GM12878 (cell line): ENCODE results near the gene SELENOK. TPM values are rescaled to one million over a fixed set of nuclear protein-coding genes. Genes with fewer than 3 reads are reported as not detected.

ENCODE experiments used
- DPF2 ChIP-seq: fragments of 450-650 bp; IDR thresholded peaks from 2 replicates; pipeline ENCODE4 v1.6.1; 2017; ENCODE audit warnings: mild to moderate bottlenecking
- EGR1 ChIP-seq, 2 experiments: IDR thresholded peaks; 1 replicate in 1 of 2; 2 replicates in 1 of 2; pipeline ENCODE4 v1.6.1; 2011 to 2012; ENCODE audit warnings: low read depth in 2 of 2, low read length in 2 of 2, borderline replicate concordance in 1 of 2, mild to moderate bottlenecking in 1 of 2, moderate library complexity in 1 of 2
- GATAD2B ChIP-seq: fragments of 450-650 bp; conservative IDR thresholded peaks from 2 replicates; pipeline ENCODE4 v1.6.1; 2017; ENCODE audit warnings: low read depth, mild to moderate bottlenecking, moderate library complexity
- HCFC1 ChIP-seq: fragments of 150-350 bp; IDR thresholded peaks from 2 replicates; pipeline ENCODE4 v1.6.1; 2014; ENCODE audit warnings: low read length
- HDAC2 ChIP-seq: fragments of 200-600 bp; sonication (generic); IDR thresholded peaks from 2 replicates; pipeline ENCODE4 v1.6.1; 2017
- HDGF ChIP-seq: fragments of 450-650 bp; IDR thresholded peaks from 2 replicates; pipeline ENCODE4 v1.6.1; 2016; ENCODE audit warnings: antibody characterized with exemption
- IKZF1 ChIP-seq: fragments of 450-650 bp; conservative IDR thresholded peaks from 2 replicates; pipeline ENCODE4 v1.6.1; 2017; ENCODE audit warnings: antibody characterized with exemption, mild to moderate bottlenecking
- LARP7 ChIP-seq: fragments of 450-650 bp; IDR thresholded peaks from 2 replicates; pipeline ENCODE4 v1.6.1; 2017; ENCODE audit warnings: mild to moderate bottlenecking
- PBX3 ChIP-seq: IDR thresholded peaks from 2 replicates; pipeline ENCODE4 v1.6.1; 2011; ENCODE audit warnings: mild to moderate bottlenecking, low read depth, low read length, moderate library complexity; ENCODE audit not compliant: insufficient replicate concordance
- PKNOX1 ChIP-seq: fragments of 450-650 bp; IDR thresholded peaks from 2 replicates; pipeline ENCODE4 v1.6.1; 2016; ENCODE audit warnings: mild to moderate bottlenecking
- POLR2AphosphoS2 ChIP-seq: IDR thresholded peaks from 2 replicates; pipeline ENCODE4 v1.6.1; 2011; ENCODE audit warnings: low read depth, mild to moderate bottlenecking, low read length, improper control_type of control experiment, moderate library complexity
- POLR2AphosphoS5 ChIP-seq: IDR thresholded peaks from 2 replicates; pipeline ENCODE4 v1.6.1; 2011; ENCODE audit warnings: mild to moderate bottlenecking, low read length, inconsistent platforms
- RCOR1 ChIP-seq: conservative IDR thresholded peaks from 2 replicates; pipeline ENCODE4 v1.6.1; 2012; ENCODE audit warnings: low read depth, low read length, improper control_type of control experiment
- REST ChIP-seq: IDR thresholded peaks from 2 replicates; pipeline ENCODE4 v1.6.1; 2012; ENCODE audit warnings: mild to moderate bottlenecking, low read depth, low read length
- RUNX3 ChIP-seq: IDR thresholded peaks from 2 replicates; pipeline ENCODE4 v1.6.1; 2012; ENCODE audit warnings: low read length, inconsistent platforms
- SMAD5 ChIP-seq: IDR thresholded peaks from 2 replicates; pipeline ENCODE4 v1.6.1; 2016; ENCODE audit warnings: antibody characterized with exemption, low read depth
- SPI1 ChIP-seq: IDR thresholded peaks from 2 replicates; pipeline ENCODE4 v1.6.1; 2011; ENCODE audit warnings: low read depth, mild to moderate bottlenecking, low read length, moderate library complexity, borderline replicate concordance; ENCODE audit not compliant: insufficient read depth
- TBL1XR1 ChIP-seq: IDR thresholded peaks from 2 replicates; pipeline ENCODE4 v1.6.1; 2012; ENCODE audit warnings: low read depth, low read length, improper control_type of control experiment
- TCF12 ChIP-seq: IDR thresholded peaks from 2 replicates; pipeline ENCODE4 v1.6.1; 2011; ENCODE audit warnings: low read depth, mild to moderate bottlenecking, low read length
- ZNF687 ChIP-seq: fragments of 450-650 bp; IDR thresholded peaks from 2 replicates; pipeline ENCODE4 v1.6.1; 2017; ENCODE audit warnings: mild to moderate bottlenecking, moderate library complexity
- polyA plus RNA-seq, 11 experiments: library from polyadenylated mRNA; depleted of rRNA in 4 of 11; unstranded in 6 of 11; stranded (reverse) in 5 of 11; fragments of >200 nt; fragmentation: Nextera tagmentation in 4 of 11; fragmentation: Illumina TruSeq in 1 of 11; extraction: Ambion mirVana in 4 of 11; extraction: Trizol in 1 of 11; gene quantifications; 1 replicate in 1 of 11; 2 replicates in 10 of 11; pipeline versions ENCODE4 v1.2.1 to v1.2.3, GENCODE V29; 2011 to 2016; ENCODE audit warnings: inconsistent platforms in 2 of 11, missing spikeins in 2 of 11, low read depth in 1 of 11
- total RNA-seq, 4 experiments: library from RNA; depleted of rRNA in 3 of 4; stranded (reverse); fragments of >200 nt in 3 of 4; fragmentation: Illumina TruSeq in 1 of 4; extraction: Trizol in 1 of 4; gene quantifications; 2 replicates each; pipeline versions ENCODE4 v1.2.1 to v1.2.3, GENCODE V29; 2013 to 2021

The SELENOK gene
- total and polyA plus RNA-seq, 10 of the 15 experiments (the other 5 are each of a cell fraction or from before 2014, with no cell fraction given), result 35.4 to 322 (median 101) TPM

GRCh38 chr3:53881691-53882593, 9.7 kb downstream of the SELENOK start, which contains the start of gene ACTR8 (continued):
- no peak for TF ChIP-seq PBX3
- TF ChIP-seq TCF12, result peak; percentile 52; the same call in 1 of the 2 replicates
- TF ChIP-seq REST, result no peak
- peak; percentile 75 for TF ChIP-seq HCFC1
- TF ChIP-seq RCOR1, result no peak
- peak; percentile 27; the same call in 1 of the 2 replicates for TF ChIP-seq PKNOX1
- TF ChIP-seq SMAD5, result peak; percentile 85; the same call in 1 of the 2 replicates
- peak; percentile 97 for TF ChIP-seq POLR2AphosphoS5
- no peak for TF ChIP-seq HDAC2
- TF ChIP-seq SPI1, result 0 out of 2 replicates have a peak, but pooled peaks have one; percentile 4
- peak; percentile 93 for TF ChIP-seq POLR2AphosphoS2
- peak; percentile 56 for TF ChIP-seq DPF2
- peak; percentile 90 for TF ChIP-seq GATAD2B
- peak; percentile 87 for TF ChIP-seq IKZF1
- TF ChIP-seq EGR1 (IDR thresholded peaks at IDR 0.05; ENCODE audit: borderline replicate concordance in 1 of 2, low read depth in 2 of 2, low read length in 2 of 2), result peak in 1 of 2 experiments; percentile 87; a peak in 2 of 3 replicates
- TF ChIP-seq RUNX3, result 0 out of 2 replicates have a peak, but pooled peaks have one; percentile 17
- 0 out of 2 replicates have a peak, but pooled peaks have one; percentile 18 for TF ChIP-seq TBL1XR1
- peak; percentile 58; the same call in 1 of the 2 replicates for TF ChIP-seq ZNF687
- TF ChIP-seq LARP7, result peak; percentile 95
- peak; percentile 73; the same call in 1 of the 2 replicates for TF ChIP-seq HDGF
